Hepatic stellate cell (primary cell): ENCODE measurements around the gene ATG9A.

ENCODE experiments used
- DNase-seq: peaks from one replicate; pipeline ENCODE4 v3.0.0; 2011; ENCODE audit warnings: low spot score

The ATG9A gene

GRCh38 chr2:219220652-219221402, 8.6 kb downstream of the ATG9A start:
- DNase-seq: no peak

GRCh38 chr2:219219784-219220532, 9.5 kb downstream of the ATG9A start:
- DNase-seq: no peak

- DNase-seq: peak; percentile 97
These were observed 10.4 kb downstream of the ATG9A start, which contains the start of gene ABCB6 for GRCh38 chr2:219218732-219219701. TSS of gene ABCB6 (minus strand) at chr2:219218958. CDS start at chr2:219218673, 285 bp downstream.

- peak; percentile 82 for DNase-seq
These were observed 11.2 kb downstream of the ATG9A start for GRCh38 chr2:219218217-219218731.

- no peak for DNase-seq
These were observed 12.9 kb downstream of the ATG9A start for GRCh38 chr2:219216535-219216915.

GRCh38 chr2:219215871-219216534, 13.4 kb downstream of the ATG9A start:
- no peak for DNase-seq

GRCh38 chr2:219214786-219215185, 14.7 kb downstream of the ATG9A start:
- DNase-seq: no peak

- no peak for DNase-seq
These were observed 15.3 kb downstream of the ATG9A start for GRCh38 chr2:219214141-219214540.

- no peak for DNase-seq
These were observed 15.9 kb downstream of the ATG9A start for GRCh38 chr2:219213486-219214071.

- DNase-seq: no peak
These were observed 16.4 kb downstream of the ATG9A start for GRCh38 chr2:219213026-219213415.

- no peak for DNase-seq
These were observed 18.5 kb downstream of the ATG9A start for GRCh38 chr2:219210886-219211362.

- no peak for DNase-seq
These were observed 19.1 kb downstream of the ATG9A start for GRCh38 chr2:219210196-219210885.

- DNase-seq: no peak
These were observed 19.9 kb downstream of the ATG9A start for GRCh38 chr2:219209236-219210195.

- peak; percentile 83 for DNase-seq
These were observed 21.3 kb downstream of the ATG9A start for GRCh38 chr2:219207884-219208740.

- peak; percentile 31 for DNase-seq
These were observed 22.1 kb downstream of the ATG9A start for GRCh38 chr2:219207134-219207883.

- DNase-seq: peak; percentile 98
These were observed 22.9 kb downstream of the ATG9A start, which contains the start of gene ZFAND2B for GRCh38 chr2:219206328-219207133. TSS of gene ZFAND2B (plus strand) at chr2:219206782. CDS start at chr2:219206988, 206 bp downstream.
